OCI-LY1 (cell line): ENCODE results near the gene HMCN2.

Experiments
- H2AFZ ChIP-seq: fragments of 200-600 bp; sonication (generic), shearing (Covaris generic); 2 replicates; pipeline ENCODE4 v1.6.0; 2014; ENCODE audit warnings: antibody characterized with exemption, mild to moderate bottlenecking, low read length
- H3F3A ChIP-seq: fragments of 200-600 bp; sonication (generic), shearing (Covaris generic); 2 replicates; pipeline ENCODE4 v1.6.0; 2014; ENCODE audit warnings: mild to moderate bottlenecking, antibody characterized with exemption, low read length, moderate library complexity; ENCODE audit not compliant: insufficient read depth
- H3K27ac ChIP-seq: fragments of 200-600 bp; sonication (generic); 2 replicates; pipeline ENCODE4 v1.5.1; 2014; ENCODE audit warnings: low read length, mixed run types, mild to moderate bottlenecking, low read depth; ENCODE audit not compliant: poor library complexity, severe bottlenecking
- H3K27me3 ChIP-seq: fragments of 200-600 bp; sonication (generic); 2 replicates; pipeline ENCODE4 v1.6.0; 2014; ENCODE audit warnings: antibody characterized with exemption, mild to moderate bottlenecking, low read length, moderate library complexity; ENCODE audit not compliant: insufficient read depth
- H3K36me3 ChIP-seq: fragments of 200-600 bp; sonication (generic); 2 replicates; pipeline ENCODE4 v1.6.1; 2014; ENCODE audit warnings: mild to moderate bottlenecking, antibody characterized with exemption, low read length, moderate library complexity, mixed read lengths; ENCODE audit not compliant: insufficient read depth
- H3K4me1 ChIP-seq: fragments of 200-600 bp; sonication (generic); 2 replicates; pipeline ENCODE4 v1.5.1; 2014; ENCODE audit warnings: mild to moderate bottlenecking, low read length, moderate library complexity; ENCODE audit not compliant: insufficient read depth, severe bottlenecking
- H3K4me2 ChIP-seq: fragments of 200-600 bp; sonication (generic), shearing (Covaris generic); 2 replicates; pipeline ENCODE4 v1.6.1; 2014; ENCODE audit warnings: low read length
- H3K4me3 ChIP-seq: fragments of 200-600 bp; sonication (generic); 2 replicates; pipeline ENCODE4 v1.5.1; 2014; ENCODE audit warnings: low read length, low read depth, mild to moderate bottlenecking, mixed read lengths; ENCODE audit not compliant: poor library complexity, severe bottlenecking
- H3K79me2 ChIP-seq: fragments of 200-600 bp; shearing (Covaris generic); 2 replicates; pipeline ENCODE4 v1.6.1; 2016; ENCODE audit warnings: mixed run types, low read length, mixed read lengths; ENCODE audit not compliant: insufficient read depth
- H3K9ac ChIP-seq: fragments of 200-600 bp; sonication (generic), shearing (Covaris generic); 2 replicates; pipeline ENCODE4 v1.6.1; 2014; ENCODE audit warnings: mild to moderate bottlenecking, low read length, mixed read lengths
- H3K9me2 ChIP-seq: fragments of 200-600 bp; sonication (generic), shearing (Covaris generic); 2 replicates; pipeline ENCODE4 v1.6.1; 2014; ENCODE audit warnings: low read depth, mild to moderate bottlenecking, low read length, mixed read lengths
- H3K9me3 ChIP-seq: fragments of 200-600 bp; shearing (Covaris generic); 2 replicates; pipeline ENCODE4 v1.6.1; 2014; ENCODE audit warnings: low read length, mixed read lengths
- H4K20me1 ChIP-seq: fragments of 200-600 bp; sonication (generic), shearing (Covaris generic); 2 replicates; pipeline ENCODE4 v1.6.0; 2016; ENCODE audit warnings: mild to moderate bottlenecking, low read length; ENCODE audit not compliant: insufficient read depth
- CTCF ChIP-seq: fragments of 200-600 bp; sonication (generic), shearing (Covaris generic); IDR thresholded peaks from 2 replicates; pipeline ENCODE4 v1.5.1; 2017; ENCODE audit warnings: mild to moderate bottlenecking, antibody characterized with exemption, low read length, moderate library complexity, mixed read lengths
- EZH2 ChIP-seq: fragments of 200-600 bp; sonication (generic), shearing (Covaris generic); IDR thresholded peaks from 2 replicates; pipeline ENCODE4 v1.8.0; 2017; ENCODE audit warnings: borderline replicate concordance, mixed run types, mild to moderate bottlenecking, antibody characterized with exemption, low read length, moderate library complexity, mixed read lengths

The HMCN2 gene

DNA sequence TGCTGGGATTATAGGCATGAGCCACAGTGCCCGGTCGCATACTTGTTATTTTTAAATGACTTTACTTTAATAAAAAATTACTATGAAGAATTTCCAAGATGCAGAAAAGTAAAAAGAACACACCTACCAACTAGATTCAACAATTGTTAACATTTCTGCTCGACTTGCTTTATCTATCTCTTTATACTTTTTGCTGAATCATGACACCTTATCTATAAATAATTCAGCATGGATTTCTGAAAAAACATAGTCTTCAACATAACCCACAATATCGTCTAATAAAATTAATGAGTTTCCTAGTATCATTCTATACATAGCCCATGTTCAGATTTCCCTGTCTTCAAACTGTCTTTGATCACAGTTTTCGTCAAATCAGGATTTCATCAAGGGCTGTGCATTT lies 25.9 kb downstream of the HMCN2 start:
- no peak overlapping the region for H3K27ac ChIP-seq
- TF ChIP-seq EZH2, result no peak
- TF ChIP-seq CTCF, result no peak
- no peaks in the 10 kb centered on the region for H3K79me2 ChIP-seq
- no peaks in the 10 kb centered on the region for H3K27me3 ChIP-seq
- H2AFZ ChIP-seq, result no peak overlapping the region
- H3F3A ChIP-seq, result no peaks in the 10 kb centered on the region
- H3K9me2 ChIP-seq, result no peaks in the 10 kb centered on the region
- no peaks in the 10 kb centered on the region for H3K9me3 ChIP-seq
- H3K4me2 ChIP-seq, result no peak overlapping the region
- no peaks in the 10 kb centered on the region for H3K4me1 ChIP-seq
- H3K4me3 ChIP-seq, result no peak overlapping the region
- H3K9ac ChIP-seq, result no peak overlapping the region
- no peaks in the 10 kb centered on the region for H4K20me1 ChIP-seq
- H3K36me3 ChIP-seq, result no peaks in the 10 kb centered on the region

- Histone ChIP-seq H3K4me2 (no peak overlapping the region), H3K9me3 (no peaks in the 10 kb centered on the region), H4K20me1 (no peaks in the 10 kb centered on the region), H3K27ac (no peak overlapping the region), H3K9ac (no peak overlapping the region), H3K9me2 (no peaks in the 10 kb centered on the region), H3K27me3 (no peaks in the 10 kb centered on the region), H3K4me3 (no peak overlapping the region), H3F3A (no peaks in the 10 kb centered on the region), H3K79me2 (no peaks in the 10 kb centered on the region), H3K36me3 (no peaks in the 10 kb centered on the region), H2AFZ (no peak overlapping the region), H3K4me1 (no peaks in the 10 kb centered on the region)
- TF ChIP-seq CTCF, result no peak
- no peak for TF ChIP-seq EZH2
Measured at GRCh38 chr9:130292106-130292505, 26.5 kb downstream of the HMCN2 start.

DNA sequence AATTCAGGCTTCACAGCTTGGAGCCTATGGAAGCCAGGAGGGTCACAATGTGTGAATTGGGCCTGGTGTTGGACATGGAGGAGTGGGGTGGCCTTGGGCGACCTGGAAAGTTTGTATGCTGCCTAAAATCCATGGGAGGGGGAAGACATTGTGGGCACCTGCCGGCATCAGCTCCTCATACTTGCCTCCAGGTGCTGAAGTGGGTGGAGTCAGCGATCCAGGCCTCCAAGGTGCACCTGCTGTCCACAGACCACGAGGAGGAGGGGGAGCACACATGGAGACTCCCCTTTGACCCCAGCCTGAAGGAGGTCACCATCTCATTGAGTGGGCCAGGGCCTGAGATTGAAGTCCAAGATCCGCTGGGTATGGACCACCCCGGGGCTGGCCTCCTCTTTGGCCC lies 29.1 kb downstream of the HMCN2 start:
- no peak for TF ChIP-seq CTCF
- TF ChIP-seq EZH2, result no peak
- H3K9ac ChIP-seq, result no peak overlapping the region
- H3K4me1 ChIP-seq, result no peaks in the 10 kb centered on the region
- H2AFZ ChIP-seq, result no peak overlapping the region
- no peak overlapping the region for H3K4me2 ChIP-seq
- H3K27ac ChIP-seq, result no peak overlapping the region
- H3F3A ChIP-seq, result no peaks in the 10 kb centered on the region
- no peaks in the 10 kb centered on the region for H3K9me3 ChIP-seq
- H3K79me2 ChIP-seq, result no peaks in the 10 kb centered on the region
- no peaks in the 10 kb centered on the region for H3K36me3 ChIP-seq
- no peaks in the 10 kb centered on the region for H3K27me3 ChIP-seq
- no peak overlapping the region for H3K4me3 ChIP-seq
- no peaks in the 10 kb centered on the region for H3K9me2 ChIP-seq
- no peaks in the 10 kb centered on the region for H4K20me1 ChIP-seq
